IMR-90 (cell line): ENCODE data around the gene EPPIN. TPM values are rescaled to one million over a fixed set of nuclear protein-coding genes. Genes with fewer than 3 reads are reported as not detected.
"Not testable (repeated sequence)": the region's sequence is repeated elsewhere in the genome, so short reads cannot be mapped to it uniquely, and the experiment has no call there.

Source experiments
- ATAC-seq: fragments of 200-7000 bp; cut with Tn5 transposase; 2 replicates; pipeline ENCODE4 v1.9.1; 2020; ENCODE audit warnings: low read depth, mild to moderate bottlenecking, moderate library complexity
- BruUV-seq: library from RNA; stranded (reverse); fragments of 400-500 nt; replicated peaks from 2 replicates; lab custom pipeline; 2021; lab: Mats Ljungman, UMichigan
- CTCF ChIA-PET: fragments of 300-600 bp; formaldehyde crosslinking; extraction: SDS; loops from one replicate; lab custom pipeline; 2021; ENCODE audit warnings: antibody characterized with exemption; lab: Yijun Ruan, JAX
- POLR2A ChIA-PET: fragments of 300-600 bp; sonication (Branson Sonifier 250); formaldehyde crosslinking; loops from one replicate; lab custom pipeline; 2022; ENCODE audit warnings: antibody characterized with exemption; ENCODE audit not compliant: unreplicated experiment; lab: Charles Lee
- DNase-seq: peaks from one replicate; pipeline ENCODE4 v3.0.0; 2013
- H2AFZ ChIP-seq: replicated peaks from 2 replicates; pipeline ENCODE3; 2013; ENCODE audit warnings: low read length, mild to moderate bottlenecking; ENCODE audit not compliant: poor library complexity
- H2AK5ac ChIP-seq: 2 replicates; pipeline ENCODE4 v1.6.1; 2013; ENCODE audit warnings: low read depth, low read length, inconsistent platforms
- H2AK9ac ChIP-seq: replicated peaks from 2 replicates; pipeline ENCODE3; 2013; ENCODE audit warnings: mild to moderate bottlenecking, low read depth, low read length, moderate library complexity; ENCODE audit not compliant: poor library complexity
- H2BK120ac ChIP-seq: 2 replicates; pipeline ENCODE4 v1.6.1; 2013; ENCODE audit warnings: low read depth, low read length, inconsistent platforms
- H2BK15ac ChIP-seq: 3 replicates; pipeline ENCODE4 v1.6.1; 2013; ENCODE audit warnings: low read depth, low read length, inconsistent platforms
- H2BK20ac ChIP-seq: 2 replicates; pipeline ENCODE4 v1.6.1; 2013; ENCODE audit warnings: low read depth, mild to moderate bottlenecking, inconsistent platforms, low read length, moderate library complexity
- H2BK5ac ChIP-seq: 2 replicates; pipeline ENCODE4 v1.6.1; 2013; ENCODE audit warnings: mild to moderate bottlenecking, low read depth, low read length, inconsistent platforms; ENCODE audit not compliant: poor library complexity, severe bottlenecking
- H3K14ac ChIP-seq: replicated peaks from 2 replicates; pipeline ENCODE4 v1.6.1; 2013; ENCODE audit warnings: low read depth, low read length, inconsistent platforms
- H3K18ac ChIP-seq: 2 replicates; pipeline ENCODE4 v1.6.1; 2013; ENCODE audit warnings: low read depth, low read length, control low read depth
- H3K23ac ChIP-seq: 2 replicates; pipeline ENCODE4 v1.6.1; 2013; ENCODE audit warnings: low read depth, low read length, inconsistent platforms
- H3K27ac ChIP-seq: 2 replicates; pipeline ENCODE4 v1.5.1; 2013; ENCODE audit warnings: mild to moderate bottlenecking, control low read depth, low read length; ENCODE audit not compliant: insufficient read depth
- H3K27me3 ChIP-seq: 2 replicates; pipeline ENCODE4 v1.6.1; 2013; ENCODE audit warnings: low read length; ENCODE audit not compliant: control insufficient read depth, insufficient read depth
- H3K36me3 ChIP-seq: 2 replicates; pipeline ENCODE4 v1.6.1; 2013; ENCODE audit warnings: low read length, mixed read lengths; ENCODE audit not compliant: control insufficient read depth, insufficient read depth
- H3K4ac ChIP-seq: 2 replicates; pipeline ENCODE4 v1.6.1; 2013; ENCODE audit warnings: low read depth, low read length, inconsistent platforms
- H3K4me1 ChIP-seq: 2 replicates; pipeline ENCODE4 v1.6.1; 2013; ENCODE audit warnings: low read length, mixed read lengths; ENCODE audit not compliant: control insufficient read depth, insufficient read depth
- H3K4me2 ChIP-seq: 2 replicates; pipeline ENCODE4 v1.6.1; 2013; ENCODE audit warnings: low read depth, mild to moderate bottlenecking, control low read depth, low read length, moderate library complexity
- H3K4me3 ChIP-seq: 2 replicates; pipeline ENCODE4 v1.5.1; 2013; ENCODE audit warnings: low read depth, mild to moderate bottlenecking, control low read depth, low read length, moderate library complexity; ENCODE audit not compliant: insufficient read depth
- H3K56ac ChIP-seq: 2 replicates; pipeline ENCODE4 v1.6.1; 2013; ENCODE audit warnings: low read length, inconsistent platforms; ENCODE audit not compliant: insufficient read depth; ENCODE audit errors: extremely low read depth
- H3K79me1 ChIP-seq, 2 experiments: 2 replicates each; pipeline ENCODE4 v1.6.1; 2013; ENCODE audit warnings: low read length in 2 of 2, inconsistent platforms in 1 of 2, low read depth in 1 of 2
- H3K9ac ChIP-seq: 2 replicates; pipeline ENCODE4 v1.6.1; 2013; ENCODE audit warnings: low read depth, low read length, control low read depth
- H3K9me1 ChIP-seq: 2 replicates; pipeline ENCODE4 v1.6.1; 2013; ENCODE audit warnings: low read length, inconsistent platforms; ENCODE audit not compliant: insufficient read depth
- H3K9me3 ChIP-seq: 2 replicates; pipeline ENCODE4 v1.6.1; 2013; ENCODE audit warnings: low read length; ENCODE audit not compliant: control insufficient read depth, insufficient read depth
- H4K20me1 ChIP-seq: 2 replicates; pipeline ENCODE4 v1.6.1; 2013; ENCODE audit warnings: low read length, inconsistent platforms; ENCODE audit not compliant: insufficient read depth
- H4K5ac ChIP-seq: 2 replicates; pipeline ENCODE4 v1.6.1; 2013; ENCODE audit warnings: mild to moderate bottlenecking, low read depth, low read length, control low read depth
- H4K8ac ChIP-seq, 2 experiments: 2 replicates each; pipeline ENCODE4 v1.6.1; 2013; ENCODE audit warnings: low read depth in 2 of 2, low read length in 2 of 2, control low read depth in 1 of 2, inconsistent platforms in 1 of 2
- H4K91ac ChIP-seq: 2 replicates; pipeline ENCODE4 v1.6.1; 2013; ENCODE audit warnings: low read depth, low read length, inconsistent platforms; ENCODE audit not compliant: insufficient read depth
- WGBS, 2 experiments: methylation state at CpG; one replicate each; pipeline versions ENCODE4 v1.1.5 to v1.1.7; 2013; ENCODE audit warnings: missing lambda C conversion rate in 2 of 2; ENCODE audit not compliant: insufficient read length in 1 of 2; ENCODE audit errors: extremely low coverage in 2 of 2; 5-methylcytosine and 5-hydroxymethylcytosine counted together
- dilution Hi-C: fragments of 300-500 bp; cut with HindIII; formaldehyde crosslinking; loops from one replicate; pipeline ENCODE4 v1.14.3; 2018; ENCODE audit warnings: low sequenced_read_pairs; ENCODE audit not compliant: unreplicated experiment
- in situ Hi-C: fragments of 300-500 bp; cut with MboI; formaldehyde crosslinking; loops from 3 replicates; pipeline ENCODE4 v1.14.3; 2019; ENCODE audit warnings: low sequenced_read_pairs, inconsistent platforms, mixed read lengths
- intact Hi-C: fragments of 100-400 bp; cut with micrococcal nuclease; formaldehyde crosslinking; loops from 2 replicates; pipeline ENCODE4 v1.10.0; 2022
- polyA plus RNA-seq, 3 experiments: library from polyadenylated mRNA; depleted of rRNA; stranded (reverse); fragments of >200 nt; gene quantifications; 2 replicates each; pipeline ENCODE4 v1.2.3, GENCODE V29; 2012; ENCODE audit warnings: low replicate concordance in 1 of 3
- total RNA-seq: library from RNA; depleted of rRNA; stranded (reverse); fragments of >200 nt; gene quantifications from 2 replicates; pipeline ENCODE4 v1.2.3, GENCODE V29; 2012

The EPPIN gene
- total and polyA plus RNA-seq, 2 of the 4 experiments (the other 2 are of a cell fraction): not detected

- H3K27ac ChIP-seq, in situ Hi-C loops, H2BK20ac ChIP-seq, H3K9me3 ChIP-seq, H3K18ac ChIP-seq, H2AK5ac ChIP-seq, H4K91ac ChIP-seq, H3K4me3 ChIP-seq, BruUV-seq, DNase-seq, ATAC-seq, CTCF ChIA-PET, H3K36me3 ChIP-seq, H4K20me1 ChIP-seq, H2AFZ ChIP-seq, H3K79me1 ChIP-seq, H2BK120ac ChIP-seq, H2BK15ac ChIP-seq, H3K9me1 ChIP-seq, H3K56ac ChIP-seq, H3K4ac ChIP-seq, H3K27me3 ChIP-seq, intact Hi-C loops, H3K4me1 ChIP-seq, H3K9ac ChIP-seq, dilution Hi-C loops, POLR2A ChIA-PET, H4K5ac ChIP-seq, H3K14ac ChIP-seq, H3K23ac ChIP-seq, H2AK9ac ChIP-seq, H2BK5ac ChIP-seq, H4K8ac ChIP-seq, H3K4me2 ChIP-seq: not testable (repeated sequence)
- no CpG with 5 or more reads among the region's 1 CpG for WGBS, 2 experiments
Measured at GRCh38 chr20:45569650-45570049, 22.4 kb upstream of the EPPIN start.
